Measurements from ENCODE around the gene RNF220. TPM values are rescaled to one million over a fixed set of nuclear protein-coding genes. Genes with fewer than 3 reads are reported as not detected.

The RNF220 gene
- polyA plus RNA-seq, 1 donor (not counting 4 experiments of a cell fraction or from before 2014, with no cell fraction given) = 42.7 TPM

- dilution Hi-C loops (cut with MboI; ENCODE audit: extremely low pct_ligation_motif_present, low sequenced_read_pairs) = no loop called here
- no peak overlapping the region for H3K9ac ChIP-seq (ENCODE audit: control insufficient read depth, extremely low read depth, insufficient read depth, low read length)
- H3K9me3 ChIP-seq (ENCODE audit: control insufficient read depth, low read depth, low read length) = no peaks in the 10 kb centered on the region
- H3K4me3 ChIP-seq (ENCODE audit: control insufficient read depth in 2 of 3, extremely low read depth in 1 of 3, insufficient read depth in 2 of 3, low read depth in 1 of 3, low read length in 3 of 3) = no peak overlapping the region
- H3K27ac ChIP-seq (ENCODE audit: control insufficient read depth, insufficient read depth, low read length) = no peak overlapping the region
- H3K4me1 ChIP-seq (ENCODE audit: control insufficient read depth, extremely low read depth, insufficient read depth, low read length) = no peaks in the 10 kb centered on the region
- peaks cover 9% of the 10 kb centered on the region for H3K27me3 ChIP-seq (ENCODE audit: control insufficient read depth, extremely low read depth, insufficient read depth, low read length)
- TF ChIP-seq CTCF (optimal IDR thresholded peaks at IDR 0.05 in 1 of 3, IDR thresholded peaks at IDR 0.05 in 1 of 3, conservative IDR thresholded peaks at IDR 0.05 in 1 of 3; ENCODE audit: extremely low read depth in 1 of 3, insufficient read depth in 2 of 3, low read length in 3 of 3) (no peak), EZH2 (IDR thresholded peaks at IDR 0.05; ENCODE audit: low read length) (no peak)
- no peaks in the 10 kb centered on the region for H3K79me2 ChIP-seq (ENCODE audit: control insufficient read depth, insufficient read depth, low read length)
- no peaks in the 10 kb centered on the region for H3K9me1 ChIP-seq (ENCODE audit: control insufficient read depth, extremely low read depth, insufficient read depth, low read length)
- no peaks in the 10 kb centered on the region for H4K20me1 ChIP-seq (ENCODE audit: control insufficient read depth, extremely low read depth, insufficient read depth, low read length)
- no peak for DNase-seq (ENCODE audit: low read depth, low spot score)
- no peak overlapping the region for H3K4me2 ChIP-seq (ENCODE audit: control insufficient read depth, extremely low read depth, insufficient read depth, low read depth, low read length)
- no peaks in the 10 kb centered on the region for H3K36me3 ChIP-seq (ENCODE audit: control insufficient read depth in 2 of 2, extremely low read depth in 1 of 2, insufficient read depth in 2 of 2, low read length in 2 of 2)
- FAIRE-seq = no peak
- no peak overlapping the region for H2AFZ ChIP-seq (ENCODE audit: control insufficient read depth, low read length)
Observed at GRCh38 chr1:44460107-44460882, 55.2 kb downstream of the RNF220 start.

- no peaks in the 10 kb centered on the region for H4K20me1 ChIP-seq (ENCODE audit: control insufficient read depth, extremely low read depth, insufficient read depth, low read length)
- H3K4me1 ChIP-seq (ENCODE audit: control insufficient read depth, extremely low read depth, insufficient read depth, low read length) = no peaks in the 10 kb centered on the region
- FAIRE-seq (no peak), DNase-seq (ENCODE audit: low read depth, low spot score) (no peak)
- H3K9me3 ChIP-seq (ENCODE audit: control insufficient read depth, low read depth, low read length) = no peaks in the 10 kb centered on the region
- TF ChIP-seq CTCF (optimal IDR thresholded peaks at IDR 0.05 in 1 of 3, IDR thresholded peaks at IDR 0.05 in 1 of 3, conservative IDR thresholded peaks at IDR 0.05 in 1 of 3; ENCODE audit: extremely low read depth in 1 of 3, insufficient read depth in 2 of 3, low read length in 3 of 3) (no peak), EZH2 (IDR thresholded peaks at IDR 0.05; ENCODE audit: low read length) (no peak)
- no peaks in the 10 kb centered on the region for H3K9me1 ChIP-seq (ENCODE audit: control insufficient read depth, extremely low read depth, insufficient read depth, low read length)
- no peaks in the 10 kb centered on the region for H3K27me3 ChIP-seq (ENCODE audit: control insufficient read depth, extremely low read depth, insufficient read depth, low read length)
- H3K27ac ChIP-seq (ENCODE audit: control insufficient read depth, insufficient read depth, low read length) = no peak overlapping the region
- dilution Hi-C loops (cut with MboI; ENCODE audit: extremely low pct_ligation_motif_present, low sequenced_read_pairs) = no loop called here
- no peak overlapping the region for H2AFZ ChIP-seq (ENCODE audit: control insufficient read depth, low read length)
- no peak overlapping the region for H3K4me3 ChIP-seq (ENCODE audit: control insufficient read depth in 2 of 3, extremely low read depth in 1 of 3, insufficient read depth in 2 of 3, low read depth in 1 of 3, low read length in 3 of 3)
- H3K79me2 ChIP-seq (ENCODE audit: control insufficient read depth, insufficient read depth, low read length) = no peaks in the 10 kb centered on the region
- no peak overlapping the region for H3K9ac ChIP-seq (ENCODE audit: control insufficient read depth, extremely low read depth, insufficient read depth, low read length)
- no peak overlapping the region for H3K4me2 ChIP-seq (ENCODE audit: control insufficient read depth, extremely low read depth, insufficient read depth, low read depth, low read length)
- H3K36me3 ChIP-seq (ENCODE audit: control insufficient read depth in 2 of 2, extremely low read depth in 1 of 2, insufficient read depth in 2 of 2, low read length in 2 of 2) = no peaks in the 10 kb centered on the region
Observed at GRCh38 chr1:44464361-44464760, 59.3 kb downstream of the RNF220 start.
